SK-N-SH treated with all-trans-retinoic acid at 6 μM for 48 hours (cell line): ENCODE results near the gene TTC28.

Source experiments
- ARNTL ChIP-seq: fragments of 450-650 bp; formaldehyde crosslinking; IDR thresholded peaks from 2 replicates; pipeline ENCODE4 v1.5.0; 2020; ENCODE audit warnings: low read depth, mild to moderate bottlenecking, moderate library complexity, borderline replicate concordance
- OSR1 ChIP-seq: fragments of 250-450 bp; sonication (Bioruptor Pico); IDR thresholded peaks from 2 replicates; pipeline ENCODE4 v1.8.0; 2022; ENCODE audit warnings: moderate library complexity, mild to moderate bottlenecking, inconsistent platforms
- PATZ1 ChIP-seq: fragments of 250-450 bp; sonication (Bioruptor Pico); IDR thresholded peaks from 2 replicates; pipeline ENCODE4 v1.8.0; 2020; ENCODE audit warnings: mild to moderate bottlenecking, moderate library complexity, borderline replicate concordance
- PPARA ChIP-seq: fragments of 250-450 bp; sonication (Bioruptor Pico); IDR thresholded peaks from 2 replicates; pipeline ENCODE4 v1.5.0; 2020; ENCODE audit warnings: mild to moderate bottlenecking, borderline replicate concordance
- ZFP30 ChIP-seq: fragments of 450-650 bp; formaldehyde crosslinking; IDR thresholded peaks from 2 replicates; pipeline ENCODE4 v1.5.0; 2022; ENCODE audit warnings: mild to moderate bottlenecking, moderate library complexity

GRCh38 chr22:27997538-27997937, 682.1 kb downstream of the TTC28 start:
- TF ChIP-seq PATZ1 (CRISPR knock-in tag) (no peak), ZFP30 (CRISPR knock-in tag) (no peak), PPARA (CRISPR knock-in tag) (no peak), OSR1 (CRISPR knock-in tag) (no peak), ARNTL (CRISPR knock-in tag) (no peak)
